Hematopoietic multipotent progenitor cell (in vitro differentiated cells): Measurements from ENCODE around the gene COL15A1. TPM values are rescaled to one million over a fixed set of nuclear protein-coding genes. Genes with fewer than 3 reads are reported as not detected.

Source experiments
- DNase-seq, 3 donors: peaks; one replicate each; pipeline ENCODE4 v3.0.0-alpha.2; 2011 to 2015; ENCODE audit warnings: low read depth in 2 of 3, low spot score in 2 of 3
- total RNA-seq: library from RNA; depleted of rRNA; stranded (reverse); fragments of >200 nt; gene quantifications from one replicate; pipeline ENCODE4 v1.2.3, GENCODE V29; 2012

COL15A1 gene
- total RNA-seq, 1 donor, result under 0.01 TPM

GRCh38 chr9:99051851-99052250 lies 108.1 kb downstream of the COL15A1 start:
- no peak for DNase-seq

GRCh38 chr9:99052815-99053715 lies 109.4 kb downstream of the COL15A1 start:
- DNase-seq, result peak in 2 of 3 donors; percentile 77 to 86

GRCh38 chr9:99054581-99054980 lies 110.9 kb downstream of the COL15A1 start:
- no peak for DNase-seq

GRCh38 chr9:99055384-99055783 lies 111.7 kb downstream of the COL15A1 start:
- no peak for DNase-seq

- DNase-seq, result no peak
These were observed 112.5 kb downstream of the COL15A1 start for GRCh38 chr9:99056186-99056585.

GRCh38 chr9:99056886-99057664 lies 113.4 kb downstream of the COL15A1 start:
- peak in 2 of 3 donors; percentile 39 to 50 for DNase-seq

GRCh38 chr9:99057665-99058625 lies 114.2 kb downstream of the COL15A1 start:
- peak; percentile 41 to 85 (median 79) for DNase-seq

- peak in 2 of 3 donors; percentile 79 to 87 for DNase-seq
These were observed 115.5 kb downstream of the COL15A1 start for GRCh38 chr9:99058964-99059921.

- DNase-seq, result no peak
These were observed 116.9 kb downstream of the COL15A1 start for GRCh38 chr9:99060621-99061020.

- DNase-seq, result no peak
These were observed 118.8 kb downstream of the COL15A1 start for GRCh38 chr9:99062549-99062948.

- DNase-seq, result no peak
These were observed 119.8 kb downstream of the COL15A1 start for GRCh38 chr9:99063522-99063921.

- no peak for DNase-seq
These were observed 122.9 kb downstream of the COL15A1 start for GRCh38 chr9:99066571-99066970.

GRCh38 chr9:99069075-99069474 lies 125.4 kb downstream of the COL15A1 start:
- DNase-seq, result no peak

GRCh38 chr9:99069546-99069945 lies 125.8 kb downstream of the COL15A1 start:
- no peak for DNase-seq

GRCh38 chr9:99070681-99071080 lies 127.0 kb downstream of the COL15A1 start:
- DNase-seq, result no peak

GRCh38 chr9:99071313-99072039 lies 127.8 kb downstream of the COL15A1 start:
- DNase-seq, result no peak

- no peak for DNase-seq
These were observed 128.3 kb downstream of the COL15A1 start for GRCh38 chr9:99072040-99072394.

GRCh38 chr9:99073347-99073746 lies 129.6 kb downstream of the COL15A1 start:
- DNase-seq, result no peak
